ENCODE results near the gene ABL1.

DNA sequence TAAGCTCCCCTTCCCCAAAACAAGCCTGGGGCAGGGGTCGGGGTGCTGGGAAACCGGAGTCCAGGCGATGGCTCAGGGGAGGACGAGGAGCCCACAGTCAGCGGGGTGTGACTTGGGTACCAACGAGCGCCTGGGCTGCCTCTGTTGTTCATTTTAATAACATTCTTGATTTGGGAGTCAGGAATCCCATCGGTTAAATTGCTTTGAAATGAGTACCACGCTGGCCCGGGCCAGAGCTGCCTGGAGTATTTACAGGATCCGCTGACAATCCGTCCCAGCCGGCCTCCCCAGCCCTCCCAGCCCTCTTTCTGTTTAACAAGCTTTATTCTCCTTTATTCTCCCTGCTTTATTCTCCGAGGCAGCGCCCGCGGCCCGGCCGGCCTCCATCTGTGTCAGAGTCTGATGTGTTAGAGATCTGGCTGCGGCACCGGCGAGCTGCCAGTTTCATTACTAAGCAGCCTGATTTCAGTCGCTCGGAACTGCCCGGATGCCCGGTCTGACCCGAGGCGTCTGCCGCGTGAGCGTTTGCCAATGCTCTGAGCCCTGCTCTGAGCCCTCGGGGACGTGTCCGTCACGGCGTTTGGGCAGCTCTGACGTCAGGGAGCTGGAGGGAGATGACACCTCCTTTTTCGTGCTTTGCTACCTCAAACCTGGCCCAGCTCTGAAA is 78.0 kb downstream of the ABL1 start:
- TF ChIP-seq, protein P1, sequence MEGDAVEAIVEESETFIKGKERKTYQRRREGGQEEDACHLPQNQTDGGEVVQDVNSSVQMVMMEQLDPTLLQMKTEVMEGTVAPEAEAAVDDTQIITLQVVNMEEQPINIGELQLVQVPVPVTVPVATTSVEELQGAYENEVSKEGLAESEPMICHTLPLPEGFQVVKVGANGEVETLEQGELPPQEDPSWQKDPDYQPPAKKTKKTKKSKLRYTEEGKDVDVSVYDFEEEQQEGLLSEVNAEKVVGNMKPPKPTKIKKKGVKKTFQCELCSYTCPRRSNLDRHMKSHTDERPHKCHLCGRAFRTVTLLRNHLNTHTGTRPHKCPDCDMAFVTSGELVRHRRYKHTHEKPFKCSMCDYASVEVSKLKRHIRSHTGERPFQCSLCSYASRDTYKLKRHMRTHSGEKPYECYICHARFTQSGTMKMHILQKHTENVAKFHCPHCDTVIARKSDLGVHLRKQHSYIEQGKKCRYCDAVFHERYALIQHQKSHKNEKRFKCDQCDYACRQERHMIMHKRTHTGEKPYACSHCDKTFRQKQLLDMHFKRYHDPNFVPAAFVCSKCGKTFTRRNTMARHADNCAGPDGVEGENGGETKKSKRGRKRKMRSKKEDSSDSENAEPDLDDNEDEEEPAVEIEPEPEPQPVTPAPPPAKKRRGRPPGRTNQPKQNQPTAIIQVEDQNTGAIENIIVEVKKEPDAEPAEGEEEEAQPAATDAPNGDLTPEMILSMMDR (IDR thresholded peaks at IDR 0.05): no peak
- TF ChIP-seq POLR2A (IDR thresholded peaks at IDR 0.05): no peak
- no peak for TF ChIP-seq EP300 (IDR thresholded peaks at IDR 0.05)
